GM10266 (cell line): ENCODE results near the gene CUZD1.

Source experiments
- DNase-seq: peaks from one replicate; pipeline ENCODE4 v3.0.0; 2012; ENCODE audit errors: extremely low spot score
- CTCF ChIP-seq: IDR thresholded peaks from 2 replicates; pipeline ENCODE4 v1.5.1; 2012; ENCODE audit warnings: mild to moderate bottlenecking, low read depth; ENCODE audit not compliant: control insufficient read depth, insufficient read depth; ENCODE audit errors: missing control alignments

Gene CUZD1

GRCh38 chr10:122828716-122829255 is 16.9 kb downstream of the CUZD1 start:
- DNase-seq: no peak
- no peak for TF ChIP-seq CTCF

- TF ChIP-seq CTCF: no peak
- DNase-seq: no peak
Measured at GRCh38 chr10:122827302-122827701, 18.4 kb downstream of the CUZD1 start.

GRCh38 chr10:122822973-122823690 is 22.5 kb downstream of the CUZD1 start:
- TF ChIP-seq CTCF: no peak
- no peak for DNase-seq

- TF ChIP-seq CTCF: no peak
- DNase-seq: no peak
Measured at GRCh38 chr10:122821808-122822207, 23.8 kb downstream of the CUZD1 start.

- TF ChIP-seq CTCF: no peak
Measured at GRCh38 chr10:122815458-122815857, 30.2 kb downstream of the CUZD1 start.

GRCh38 chr10:122814493-122814892 is 31.2 kb downstream of the CUZD1 start:
- DNase-seq: no peak
- no peak for TF ChIP-seq CTCF

More at GRCh38 chr10:122815458-122815857, 30.2 kb downstream of the CUZD1 start:
- DNase-seq: no peak

- no peak for TF ChIP-seq CTCF
Measured at GRCh38 chr10:122812751-122813150, 32.9 kb downstream of the CUZD1 start.

More at GRCh38 chr10:122812751-122813150, 32.9 kb downstream of the CUZD1 start:
- DNase-seq: no peak
